Astrocyte of the spinal cord (primary cell): ENCODE results near the gene SHISA6.

Source experiments
- DNase-seq: peaks from one replicate; pipeline ENCODE4 v3.0.0; 2011; ENCODE audit warnings: low read depth, low spot score
- H3K4me3 ChIP-seq: 2 replicates; pipeline ENCODE4 v1.5.1; 2011; ENCODE audit warnings: low read depth, mild to moderate bottlenecking, low read length, moderate library complexity
- CTCF ChIP-seq: IDR thresholded peaks from 2 replicates; pipeline ENCODE4 v1.5.1; 2012; ENCODE audit warnings: low read depth, mild to moderate bottlenecking, low read length, inconsistent platforms
- in situ Hi-C: cut with HindIII; loops from 2 replicates; pipeline ENCODE4 v1.10.0; 2017; ENCODE audit warnings: low sequenced_read_pairs

Gene SHISA6

GRCh38 chr17:11241611-11242226 lies 706 bp downstream of the SHISA6 start:
- no peak for DNase-seq
- H3K4me3 ChIP-seq = no peak overlapping the region
- no peak for TF ChIP-seq CTCF
- in situ Hi-C loops = no loop called here

GRCh38 chr17:11242411-11242810 lies 1.4 kb downstream of the SHISA6 start:
- no peak for DNase-seq
- TF ChIP-seq CTCF = no peak
- in situ Hi-C loops = no loop called here

GRCh38 chr17:11244776-11245175 lies 3.8 kb downstream of the SHISA6 start:
- no peak for TF ChIP-seq CTCF
- DNase-seq = no peak
- in situ Hi-C loops = no loop called here
- H3K4me3 ChIP-seq = no peak overlapping the region

More at GRCh38 chr17:11242411-11242810, 1.4 kb downstream of the SHISA6 start:
- no peak overlapping the region for H3K4me3 ChIP-seq

- no peak overlapping the region for H3K4me3 ChIP-seq
- no peak for DNase-seq
- in situ Hi-C loops = no loop called here
- TF ChIP-seq CTCF = no peak
Measured at GRCh38 chr17:11245187-11245586, 4.2 kb downstream of the SHISA6 start.

- TF ChIP-seq CTCF = no peak
- no peak overlapping the region for H3K4me3 ChIP-seq
- in situ Hi-C loops = no loop called here
- DNase-seq = no peak
Measured at GRCh38 chr17:11245791-11246190, 4.8 kb downstream of the SHISA6 start.

GRCh38 chr17:11250161-11250560 lies 9.1 kb downstream of the SHISA6 start:
- no peak for TF ChIP-seq CTCF
- no peak overlapping the region for H3K4me3 ChIP-seq
- DNase-seq = no peak
- in situ Hi-C loops = no loop called here
